Body of pancreas (tissue), 4 donors: ENCODE results near the gene NEMP2.

Source experiments
- CTCF ChIP-seq, 7 experiments: fragments of 450-650 bp in 4 of 7; fragments of 200-600 bp in 3 of 7; sonication (generic) in 3 of 7; IDR thresholded peaks; one replicate each; pipeline ENCODE4 v1.5.1; 2016 to 2019; ENCODE audit warnings: antibody characterized with exemption in 7 of 7
- POLR2A ChIP-seq, 3 donors: fragments of 450-650 bp; IDR thresholded peaks; one replicate each; pipeline ENCODE4 v1.6.1; 2016; ENCODE audit warnings: antibody characterized with exemption in 3 of 3, mild to moderate bottlenecking in 2 of 3

- no peak for TF ChIP-seq CTCF (IDR thresholded peaks at IDR 0.05)
- TF ChIP-seq POLR2A (IDR thresholded peaks at IDR 0.05): peak in 1 of 3 donors; percentile 17
Observed at GRCh38 chr2:190469771-190470170, 64.8 kb downstream of the NEMP2 start.
